Activated CD4-positive, CD25-positive, alpha-beta regulatory T cell treated with anti-CD3 and anti-CD28 coated beads, Interleukin-2, amount 50 U/mL, for 72 hours (primary cell): ENCODE measurements around the gene SLC9A9.

ENCODE experiments used
- DNase-seq: peaks from one replicate; pipeline ENCODE4 v3.0.0; 2021

SLC9A9 gene

DNA sequence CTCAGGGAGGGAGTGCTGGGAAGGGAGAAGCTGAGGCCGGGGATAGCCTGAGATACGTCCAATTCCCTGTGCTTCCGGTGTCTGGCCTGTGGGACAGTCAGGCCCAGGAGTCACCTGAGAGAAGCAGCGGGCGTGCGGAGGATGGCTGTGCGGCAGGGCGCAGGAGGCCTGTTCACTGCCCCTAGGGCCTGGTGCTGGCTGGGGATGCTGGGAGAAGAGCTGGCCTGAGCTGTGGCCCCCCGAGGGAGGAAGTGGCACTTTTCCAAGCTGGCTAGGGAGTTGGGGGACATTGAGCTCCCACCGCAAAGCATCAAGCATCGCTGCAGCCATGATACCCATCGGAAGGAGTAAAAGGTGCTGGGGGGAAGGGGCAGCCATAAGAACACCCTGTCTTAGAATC, 619.9 kb downstream of the SLC9A9 start:
- DNase-seq: no peak

DNA sequence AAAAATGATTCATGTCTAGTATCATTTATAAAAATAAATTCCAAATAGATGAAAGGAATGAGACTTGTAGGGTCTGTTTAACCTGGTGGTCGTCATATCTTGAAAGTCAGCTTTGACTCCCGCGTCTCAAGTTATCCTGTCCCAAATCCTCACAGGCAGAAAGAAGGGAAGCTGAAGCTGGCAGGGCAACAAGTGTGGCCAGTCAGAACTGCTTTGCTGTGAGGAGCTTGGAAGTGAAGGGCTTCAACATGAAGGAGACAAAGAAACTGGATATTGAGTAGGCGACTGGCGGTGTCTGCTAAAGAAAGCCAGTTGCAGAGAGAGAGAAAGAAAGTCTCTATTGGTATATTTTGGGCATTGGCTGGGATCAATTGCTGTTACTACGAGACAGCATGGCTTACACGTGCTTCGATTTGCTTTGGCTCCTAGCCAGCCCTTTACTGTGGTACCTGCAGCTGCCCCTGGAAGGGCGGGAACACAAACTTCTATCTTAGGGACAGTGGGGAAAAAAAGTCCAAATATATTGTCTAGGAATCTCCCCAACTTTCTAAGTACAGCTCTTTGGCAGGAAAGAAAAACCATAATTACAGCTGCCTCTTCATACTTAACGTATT, 621.5 kb downstream of the SLC9A9 start:
- no peak for DNase-seq

DNA sequence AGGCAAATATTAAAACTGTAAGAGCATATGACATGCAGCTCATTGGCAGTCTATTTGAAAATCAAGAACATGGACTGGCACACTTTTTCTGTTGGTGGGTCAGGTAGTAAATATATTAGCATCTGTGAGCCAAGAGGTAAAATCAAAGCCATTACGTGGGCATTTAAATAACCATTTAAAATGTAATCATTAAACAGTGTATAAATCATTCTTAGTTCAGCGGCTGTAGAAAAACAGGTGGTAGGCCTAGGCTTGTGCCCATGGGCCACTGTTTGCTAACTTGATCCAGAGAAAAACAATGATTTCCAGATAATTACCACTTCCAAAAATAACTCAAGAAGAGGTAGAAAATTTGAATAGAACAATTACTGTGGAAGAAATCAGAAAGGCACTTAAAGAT, 623.6 kb downstream of the SLC9A9 start:
- DNase-seq: no peak

DNA sequence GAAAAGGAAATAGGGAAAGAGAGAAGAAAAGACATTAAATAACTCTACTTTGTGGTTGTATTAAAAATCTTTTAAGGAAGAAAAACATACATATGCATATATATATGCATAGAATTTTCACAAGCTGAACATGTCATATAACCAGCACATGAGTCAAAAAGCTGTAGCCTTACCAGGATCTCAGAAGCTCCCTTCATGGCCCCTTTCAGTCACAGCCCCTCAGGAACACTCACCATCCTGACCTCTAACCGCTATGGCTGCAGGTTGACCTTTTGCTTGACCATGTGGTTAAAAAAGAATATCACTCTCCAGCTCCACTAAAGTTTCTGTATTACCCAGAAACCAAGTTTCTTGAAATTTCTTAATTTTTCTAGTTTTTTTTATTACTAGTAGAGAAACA, 625.3 kb downstream of the SLC9A9 start:
- DNase-seq: no peak

DNA sequence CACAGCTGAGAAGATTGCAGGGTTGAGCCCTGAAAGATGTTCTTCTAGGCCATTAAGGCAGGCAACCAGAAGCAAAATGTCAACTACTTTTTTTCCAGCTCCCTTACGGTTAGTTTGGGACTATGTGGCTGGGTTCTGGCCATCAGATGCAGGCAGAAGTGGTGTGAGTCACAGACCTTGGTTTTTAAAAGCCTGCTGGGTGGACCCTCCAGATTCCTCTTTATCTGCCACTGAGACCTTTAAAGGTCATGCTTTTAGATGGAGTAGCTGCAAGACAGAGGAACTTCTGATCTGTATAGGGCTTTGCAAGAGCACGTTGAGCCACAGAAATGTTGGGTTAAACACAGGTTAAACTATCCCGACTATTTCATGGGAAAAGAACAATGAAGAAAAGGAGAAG, 625.8 kb downstream of the SLC9A9 start:
- no peak for DNase-seq

DNA sequence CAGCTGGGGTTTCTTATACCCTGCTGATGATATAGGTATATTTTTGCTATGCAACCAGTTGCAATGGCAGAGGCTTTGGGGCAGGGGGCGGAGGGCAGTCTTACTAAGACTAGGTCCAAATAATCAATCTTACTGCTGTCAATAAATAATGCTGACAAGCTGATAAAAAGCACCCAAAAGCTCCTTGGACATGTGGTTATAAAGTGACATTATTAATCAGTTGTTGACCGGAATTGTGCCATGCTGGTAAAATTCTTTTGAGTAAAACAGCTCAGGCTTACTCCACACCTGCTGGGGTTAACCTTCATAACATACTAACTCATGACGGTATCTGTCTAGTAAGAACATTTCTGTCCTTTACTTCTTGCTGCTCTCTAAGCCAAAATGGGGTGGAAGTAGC, 626.8 kb downstream of the SLC9A9 start:
- DNase-seq: no peak

DNA sequence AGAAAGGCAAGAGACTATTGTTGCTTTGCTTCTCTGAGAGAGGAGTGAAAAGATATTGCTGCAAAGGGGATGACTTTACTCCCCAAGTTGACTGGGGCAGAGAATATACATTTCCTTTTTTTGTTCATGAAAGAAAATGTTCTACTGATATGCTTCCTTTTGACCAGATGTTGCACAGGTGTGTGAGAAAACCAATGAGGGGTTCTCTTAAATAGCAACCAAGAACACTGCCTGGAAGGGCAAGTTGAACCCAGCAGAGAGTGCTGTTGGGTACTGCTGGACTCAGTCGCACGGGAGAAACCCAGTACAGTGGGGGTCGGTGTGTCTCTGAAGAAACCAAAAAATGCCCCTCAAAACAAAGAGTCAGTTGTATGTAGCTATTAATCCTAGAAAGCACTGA, 627.5 kb downstream of the SLC9A9 start:
- DNase-seq: no peak

DNA sequence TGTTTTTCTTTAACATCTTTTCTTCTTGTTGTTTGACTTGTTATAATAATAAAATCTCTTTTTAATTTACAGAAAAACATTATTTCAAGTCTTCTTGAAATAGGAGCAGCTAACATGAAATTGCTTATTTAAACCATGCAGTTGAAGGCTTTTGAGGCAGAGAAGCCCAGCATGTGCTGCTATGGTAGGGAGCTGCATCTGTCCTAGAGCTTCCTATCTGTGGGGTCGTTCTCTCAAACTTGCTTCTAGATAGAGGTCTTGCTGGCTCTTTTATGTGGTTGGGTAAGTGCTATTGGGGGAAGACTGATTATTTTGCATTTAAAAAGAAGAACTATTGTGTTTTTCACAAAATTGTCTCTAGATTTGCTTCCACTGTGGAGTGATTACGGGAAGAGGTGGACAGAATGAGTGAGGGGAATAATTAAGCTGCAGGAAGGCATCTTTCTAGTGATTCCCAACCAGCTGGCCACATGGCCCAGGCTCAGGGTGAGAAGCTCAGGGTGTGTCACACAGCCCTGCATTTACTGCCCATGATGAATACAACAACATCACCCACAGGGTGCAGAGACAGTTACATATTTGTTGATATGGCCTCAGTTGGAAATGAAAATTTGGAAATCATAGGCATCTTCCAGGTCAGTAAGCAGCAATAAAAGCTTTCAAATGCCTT, 630.0 kb downstream of the SLC9A9 start:
- no peak for DNase-seq

DNA sequence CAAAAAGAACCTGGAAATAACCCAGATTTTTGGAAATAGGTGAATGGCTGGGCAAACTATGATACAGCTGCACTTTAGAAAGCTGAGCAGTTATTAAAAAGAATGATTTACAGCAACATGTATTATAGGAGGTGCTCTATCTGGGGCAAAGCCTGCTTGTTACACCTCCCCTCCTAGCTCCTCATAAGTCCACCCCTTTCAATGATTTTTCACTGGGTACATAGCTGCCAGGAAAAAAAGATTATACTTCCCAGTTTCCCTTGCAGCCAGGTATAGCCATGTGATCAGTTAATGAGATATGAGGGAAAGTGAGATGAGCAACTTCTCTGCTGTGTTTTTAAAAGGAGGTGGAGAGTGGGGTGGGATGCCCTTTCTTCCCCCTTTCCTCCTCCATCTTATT, 631.0 kb downstream of the SLC9A9 start:
- no peak for DNase-seq

DNA sequence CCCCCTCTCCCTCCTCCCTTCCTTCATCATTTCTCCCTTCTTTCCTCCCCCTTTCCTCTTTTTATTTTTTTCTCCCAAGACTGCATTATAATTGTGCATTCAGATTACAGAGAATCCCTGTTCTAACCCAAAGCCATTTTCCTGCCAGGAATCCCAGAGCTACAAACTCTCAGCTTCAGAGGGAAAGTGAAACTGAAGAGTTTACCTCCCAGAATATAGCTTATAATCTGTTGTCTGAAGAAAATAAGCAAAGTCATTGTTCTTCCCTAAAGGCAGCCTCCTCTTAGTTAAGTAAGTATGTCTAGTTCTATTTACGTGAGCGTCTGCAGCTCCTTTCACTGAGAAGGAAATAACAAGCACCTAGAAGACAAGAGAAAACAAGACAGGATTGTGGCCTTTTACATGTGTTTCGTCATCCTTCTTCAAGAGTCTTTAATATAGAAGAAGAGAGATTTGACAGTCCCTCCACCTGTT, 631.5 kb downstream of the SLC9A9 start:
- DNase-seq: no peak
